Measurements from ENCODE around the gene HHLA2.

GRCh38 chr3:108343491-108343890, 47.1 kb downstream of the HHLA2 start:
- TF ChIP-seq BACH2 (CRISPR knock-in tag; IDR thresholded peaks at IDR 0.05; ENCODE audit: borderline replicate concordance) (no peak), CREB5 (CRISPR knock-in tag; IDR thresholded peaks at IDR 0.05; ENCODE audit: low read depth) (no peak), ZFP3 (CRISPR knock-in tag; IDR thresholded peaks at IDR 0.05) (no peak), RARB (CRISPR knock-in tag; IDR thresholded peaks at IDR 0.05) (no peak), ARNTL (CRISPR knock-in tag; IDR thresholded peaks at IDR 0.05; ENCODE audit: borderline replicate concordance, low read depth) (no peak)
- TF ChIP-seq, protein P1, sequence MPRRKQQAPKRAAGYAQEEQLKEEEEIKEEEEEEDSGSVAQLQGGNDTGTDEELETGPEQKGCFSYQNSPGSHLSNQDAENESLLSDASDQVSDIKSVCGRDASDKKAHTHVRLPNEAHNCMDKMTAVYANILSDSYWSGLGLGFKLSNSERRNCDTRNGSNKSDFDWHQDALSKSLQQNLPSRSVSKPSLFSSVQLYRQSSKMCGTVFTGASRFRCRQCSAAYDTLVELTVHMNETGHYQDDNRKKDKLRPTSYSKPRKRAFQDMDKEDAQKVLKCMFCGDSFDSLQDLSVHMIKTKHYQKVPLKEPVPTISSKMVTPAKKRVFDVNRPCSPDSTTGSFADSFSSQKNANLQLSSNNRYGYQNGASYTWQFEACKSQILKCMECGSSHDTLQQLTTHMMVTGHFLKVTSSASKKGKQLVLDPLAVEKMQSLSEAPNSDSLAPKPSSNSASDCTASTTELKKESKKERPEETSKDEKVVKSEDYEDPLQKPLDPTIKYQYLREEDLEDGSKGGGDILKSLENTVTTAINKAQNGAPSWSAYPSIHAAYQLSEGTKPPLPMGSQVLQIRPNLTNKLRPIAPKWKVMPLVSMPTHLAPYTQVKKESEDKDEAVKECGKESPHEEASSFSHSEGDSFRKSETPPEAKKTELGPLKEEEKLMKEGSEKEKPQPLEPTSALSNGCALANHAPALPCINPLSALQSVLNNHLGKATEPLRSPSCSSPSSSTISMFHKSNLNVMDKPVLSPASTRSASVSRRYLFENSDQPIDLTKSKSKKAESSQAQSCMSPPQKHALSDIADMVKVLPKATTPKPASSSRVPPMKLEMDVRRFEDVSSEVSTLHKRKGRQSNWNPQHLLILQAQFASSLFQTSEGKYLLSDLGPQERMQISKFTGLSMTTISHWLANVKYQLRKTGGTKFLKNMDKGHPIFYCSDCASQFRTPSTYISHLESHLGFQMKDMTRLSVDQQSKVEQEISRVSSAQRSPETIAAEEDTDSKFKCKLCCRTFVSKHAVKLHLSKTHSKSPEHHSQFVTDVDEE (CRISPR knock-in tag; IDR thresholded peaks at IDR 0.05): no peak

All from SK-N-SH treated with all-trans-retinoic acid at 6 μM for 48 hours (cell line).